H1 (cell line): ENCODE results near the gene TRIM71. TPM values are rescaled to one million over a fixed set of nuclear protein-coding genes. Genes with fewer than 3 reads are reported as not detected.

Experiments used
- ASH2L ChIP-seq: fragments of 200-600, 300-600 bp; sonication (generic); IDR thresholded peaks from one replicate; pipeline ENCODE4 v1.7.1; 2017; ENCODE audit warnings: low read length
- CEBPB ChIP-seq: IDR thresholded peaks from 2 replicates; pipeline ENCODE4 v1.6.1; 2012; ENCODE audit warnings: low read depth, low read length
- CHD1 ChIP-seq: IDR thresholded peaks from 2 replicates; pipeline ENCODE4 v1.6.1; 2012; ENCODE audit warnings: low read depth, low read length, improper control_type of control experiment
- CTBP2 ChIP-seq: IDR thresholded peaks from 2 replicates; pipeline ENCODE4 v1.7.0; 2011; ENCODE audit warnings: borderline replicate concordance, mild to moderate bottlenecking, moderate library complexity, mixed read lengths, low read length; ENCODE audit not compliant: insufficient read depth, insufficient read length
- EP300 ChIP-seq, 2 experiments: IDR thresholded peaks; 1 replicate in 1 of 2; 2 replicates in 1 of 2; pipeline ENCODE4 v1.6.1; 2011 to 2012; ENCODE audit warnings: low read depth in 2 of 2, low read length in 2 of 2, mild to moderate bottlenecking in 2 of 2, borderline replicate concordance in 1 of 2, inconsistent platforms in 1 of 2, moderate library complexity in 1 of 2
- HDAC2 ChIP-seq, 2 experiments: fragments of 300-600 bp in 1 of 2; sonication (generic) in 1 of 2; IDR thresholded peaks; 2 replicates each; pipeline ENCODE4 v1.6.1; 2011 to 2012; ENCODE audit warnings: low read depth in 2 of 2, low read length in 2 of 2, mild to moderate bottlenecking in 2 of 2, moderate library complexity in 2 of 2, borderline replicate concordance in 1 of 2, inconsistent platforms in 1 of 2
- POLR2A ChIP-seq, 2 experiments: IDR thresholded peaks; 1 replicate in 1 of 2; 2 replicates in 1 of 2; pipeline ENCODE4 v1.6.1; 2011; ENCODE audit warnings: low read depth in 2 of 2, low read length in 2 of 2, mild to moderate bottlenecking in 2 of 2; ENCODE audit errors: control extremely low read depth in 1 of 2
- RAD21 ChIP-seq, 2 experiments: IDR thresholded peaks in 1 of 2; conservative IDR thresholded peaks in 1 of 2; 2 replicates each; pipeline ENCODE4 v1.6.1; 2011; ENCODE audit warnings: low read depth in 2 of 2, low read length in 2 of 2, improper control_type of control experiment in 1 of 2, inconsistent platforms in 1 of 2, mild to moderate bottlenecking in 1 of 2, moderate library complexity in 1 of 2
- SIN3A ChIP-seq, 2 experiments: IDR thresholded peaks in 1 of 2; conservative IDR thresholded peaks in 1 of 2; 2 replicates each; pipeline ENCODE4 v1.6.1; 2011 to 2012; ENCODE audit warnings: low read length in 2 of 2, improper control_type of control experiment in 1 of 2, low read depth in 1 of 2, mild to moderate bottlenecking in 1 of 2
- TEAD4 ChIP-seq: IDR thresholded peaks from 2 replicates; pipeline ENCODE4 v1.6.1; 2012; ENCODE audit warnings: low read depth, low read length, inconsistent platforms, mixed read lengths
- YY1 ChIP-seq: IDR thresholded peaks from 2 replicates; pipeline ENCODE4 v1.6.1; 2011; ENCODE audit warnings: low read depth, mild to moderate bottlenecking, low read length
- polyA plus RNA-seq, 7 experiments: library from polyadenylated mRNA; depleted of rRNA in 3 of 7; stranded (reverse) in 5 of 7; unstranded in 2 of 7; fragments of >200 nt in 5 of 7; fragments of 200-250 nt in 2 of 7; gene quantifications; 1 replicate in 5 of 7; 2 replicates in 1 of 7; 4 replicates in 1 of 7; pipeline versions ENCODE4 v1.2.1 to v1.2.3, GENCODE V29; 2011 to 2013; ENCODE audit warnings: missing spikeins in 2 of 7, mixed read lengths in 2 of 7
- total RNA-seq: library from RNA; stranded (reverse); fragmentation: NEBNext Ultra II Directional; extraction: Animal tissue kit (Norgen Biotek cat#: 25700); gene quantifications from 2 replicates; pipeline ENCODE4 v1.2.1, GENCODE V29; 2021
- TF ChIP-seq, protein P1 (sequence below): IDR thresholded peaks from 2 replicates; pipeline ENCODE4 v1.6.1; 2012; ENCODE audit warnings: inconsistent platforms
- TF ChIP-seq, protein P2 (sequence below): IDR thresholded peaks from 2 replicates; pipeline ENCODE4 v1.6.1; 2012; ENCODE audit warnings: inconsistent platforms

Gene TRIM71
- total and polyA plus RNA-seq, 2 of the 8 experiments (the other 6 are each of a cell fraction or from before 2014, with no cell fraction given) = 53.7 to 293 TPM

DNA sequence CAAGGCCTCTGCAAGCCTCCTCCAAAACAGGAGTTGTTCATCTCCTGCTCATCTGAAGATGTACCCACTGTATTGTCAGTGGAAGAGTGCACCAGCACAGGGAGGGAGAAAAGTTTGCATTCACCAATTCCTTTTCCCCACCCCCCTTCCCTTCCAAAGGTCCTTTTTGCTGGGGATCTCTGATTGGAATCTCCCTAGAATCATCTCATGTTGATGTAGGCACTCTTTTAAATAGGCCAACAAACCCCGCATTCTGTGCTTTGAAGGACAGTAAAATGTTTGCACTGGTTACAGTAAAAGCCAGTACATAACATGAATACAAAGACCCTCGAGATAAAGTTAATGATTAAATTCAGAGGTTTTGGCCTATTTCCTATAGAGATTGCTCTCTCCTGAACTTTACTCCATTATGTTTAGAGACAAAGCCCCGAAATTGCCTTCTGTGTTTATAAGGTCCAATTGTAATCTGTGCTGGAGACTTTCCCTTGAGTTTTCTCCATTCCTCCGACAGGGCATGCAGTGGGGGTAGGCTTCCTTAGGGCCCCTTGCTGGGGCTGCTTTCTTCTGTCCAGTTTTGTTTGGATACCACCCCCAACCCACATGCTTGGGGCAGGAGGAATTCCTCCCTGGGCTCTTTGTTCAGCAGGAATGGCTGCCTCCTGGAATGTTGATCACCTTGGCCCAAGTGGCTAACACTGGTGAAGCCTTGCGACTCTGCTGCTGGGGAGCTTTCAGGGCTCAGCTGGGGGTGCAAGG, 22.5 kb downstream of the TRIM71 start (continued):
- TF ChIP-seq YY1 (peak; percentile 92), CHD1 (0 out of 2 replicates have a peak, but pooled peaks have one; percentile 42), POLR2A (IDR thresholded peaks at IDR 0.05; ENCODE audit: control extremely low read depth in 1 of 2, low read depth in 2 of 2, low read length in 2 of 2) (peak in 1 of 2 experiments; percentile 51; a peak in 2 of 3 replicates), ASH2L (peak; percentile 67), TEAD4 (peak; percentile 98), RAD21 (IDR thresholded peaks at IDR 0.05 in 1 of 2, conservative IDR thresholded peaks at IDR 0.05 in 1 of 2; ENCODE audit: low read depth in 2 of 2, low read length in 2 of 2) (peak in 1 of 2 experiments; percentile 19; a peak in 1 of 4 replicates), HDAC2 (IDR thresholded peaks at IDR 0.05; ENCODE audit: borderline replicate concordance in 1 of 2, low read depth in 2 of 2, low read length in 2 of 2) (peak in 1 of 2 experiments; percentile 97; a peak in 2 of 4 replicates), CTBP2 (peak; percentile 35), CEBPB (no peak), EP300 (IDR thresholded peaks at IDR 0.05; ENCODE audit: borderline replicate concordance in 1 of 2, low read depth in 2 of 2, low read length in 2 of 2) (peak in 1 of 2 experiments; percentile 67; a peak in 1 of 3 replicates), SIN3A (conservative IDR thresholded peaks at IDR 0.05 in 1 of 2, IDR thresholded peaks at IDR 0.05 in 1 of 2; ENCODE audit: low read depth in 1 of 2, low read length in 2 of 2) (peak in 1 of 2 experiments; percentile 46; a peak in 1 of 4 replicates)
- TF ChIP-seq, protein P1, sequence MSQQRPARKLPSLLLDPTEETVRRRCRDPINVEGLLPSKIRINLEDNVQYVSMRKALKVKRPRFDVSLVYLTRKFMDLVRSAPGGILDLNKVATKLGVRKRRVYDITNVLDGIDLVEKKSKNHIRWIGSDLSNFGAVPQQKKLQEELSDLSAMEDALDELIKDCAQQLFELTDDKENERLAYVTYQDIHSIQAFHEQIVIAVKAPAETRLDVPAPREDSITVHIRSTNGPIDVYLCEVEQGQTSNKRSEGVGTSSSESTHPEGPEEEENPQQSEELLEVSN = no peak
- TF ChIP-seq, protein P2, sequence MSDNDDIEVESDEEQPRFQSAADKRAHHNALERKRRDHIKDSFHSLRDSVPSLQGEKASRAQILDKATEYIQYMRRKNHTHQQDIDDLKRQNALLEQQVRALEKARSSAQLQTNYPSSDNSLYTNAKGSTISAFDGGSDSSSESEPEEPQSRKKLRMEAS = peak; percentile 75
